TTC549 (cell line): Measurements from ENCODE around the gene OSBPL2.

ENCODE experiments used
- FAIRE-seq: peaks from 2 replicates; lab custom pipeline; 2012; peaks lifted over from hg19 to GRCh38; lab: Jason Lieb, UNC

Gene OSBPL2

GRCh38 chr20:62258499-62259293, 20.4 kb downstream of the OSBPL2 start:
- FAIRE-seq: no peak

DNA sequence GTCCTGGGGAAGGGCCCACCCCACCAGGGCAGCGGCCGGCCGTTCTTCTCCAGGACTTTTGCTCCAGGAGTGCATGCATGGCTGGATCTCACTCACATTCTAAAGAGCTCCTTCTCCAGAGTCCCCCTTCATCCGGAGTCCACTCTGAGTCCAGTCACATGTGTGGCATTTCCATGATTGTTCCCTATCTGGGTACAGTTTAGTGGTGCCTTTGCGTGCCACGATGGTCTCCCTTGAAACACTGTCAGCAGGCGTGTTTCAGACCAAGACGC, 20.9 kb downstream of the OSBPL2 start:
- no peak for FAIRE-seq

GRCh38 chr20:62262064-62262463, 23.7 kb downstream of the OSBPL2 start:
- FAIRE-seq: no peak

GRCh38 chr20:62263396-62263795, 25.1 kb downstream of the OSBPL2 start:
- FAIRE-seq: no peak

GRCh38 chr20:62265365-62265764, 27.0 kb downstream of the OSBPL2 start:
- no peak for FAIRE-seq

DNA sequence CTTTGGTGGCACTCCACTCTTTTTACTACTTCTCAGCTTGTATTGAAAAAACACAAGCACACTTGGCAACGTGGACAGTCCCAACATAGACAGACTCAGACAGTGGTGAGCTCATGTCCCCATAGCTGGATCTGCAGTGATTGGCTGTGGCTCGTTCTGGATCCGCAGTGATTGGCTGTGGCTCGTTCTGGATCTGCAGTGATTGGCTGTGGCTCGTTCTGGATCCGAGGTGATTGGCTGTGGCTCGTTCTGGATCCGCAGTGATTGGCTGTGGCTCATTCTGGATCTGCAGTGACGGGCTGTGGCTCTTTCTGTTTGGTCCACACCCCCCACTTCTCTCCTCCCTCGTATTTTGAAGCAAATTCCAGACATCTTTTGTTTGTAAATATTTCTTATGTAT, 28.0 kb downstream of the OSBPL2 start:
- FAIRE-seq: no peak

DNA sequence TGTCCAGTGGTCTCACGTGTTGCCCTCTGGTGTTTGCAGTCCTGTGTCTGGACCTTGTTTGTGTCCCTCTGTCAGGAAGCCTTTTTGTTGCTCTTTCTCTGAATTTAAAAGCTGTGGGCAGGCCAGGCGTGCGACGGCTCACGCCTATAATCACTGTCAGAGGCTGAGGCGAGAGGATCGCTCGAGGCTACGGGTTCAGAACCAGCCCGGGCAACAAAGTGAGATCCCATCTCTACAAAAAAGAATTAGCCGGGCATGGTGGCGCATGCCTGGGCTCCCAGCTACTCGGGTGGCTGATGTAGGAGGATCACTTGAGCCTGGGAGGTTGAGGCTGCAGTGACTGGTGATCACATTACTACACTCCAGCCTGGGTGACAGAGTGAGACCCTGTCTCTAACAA, 28.5 kb downstream of the OSBPL2 start:
- no peak for FAIRE-seq

GRCh38 chr20:62267543-62267942, 29.2 kb downstream of the OSBPL2 start:
- FAIRE-seq: no peak

DNA sequence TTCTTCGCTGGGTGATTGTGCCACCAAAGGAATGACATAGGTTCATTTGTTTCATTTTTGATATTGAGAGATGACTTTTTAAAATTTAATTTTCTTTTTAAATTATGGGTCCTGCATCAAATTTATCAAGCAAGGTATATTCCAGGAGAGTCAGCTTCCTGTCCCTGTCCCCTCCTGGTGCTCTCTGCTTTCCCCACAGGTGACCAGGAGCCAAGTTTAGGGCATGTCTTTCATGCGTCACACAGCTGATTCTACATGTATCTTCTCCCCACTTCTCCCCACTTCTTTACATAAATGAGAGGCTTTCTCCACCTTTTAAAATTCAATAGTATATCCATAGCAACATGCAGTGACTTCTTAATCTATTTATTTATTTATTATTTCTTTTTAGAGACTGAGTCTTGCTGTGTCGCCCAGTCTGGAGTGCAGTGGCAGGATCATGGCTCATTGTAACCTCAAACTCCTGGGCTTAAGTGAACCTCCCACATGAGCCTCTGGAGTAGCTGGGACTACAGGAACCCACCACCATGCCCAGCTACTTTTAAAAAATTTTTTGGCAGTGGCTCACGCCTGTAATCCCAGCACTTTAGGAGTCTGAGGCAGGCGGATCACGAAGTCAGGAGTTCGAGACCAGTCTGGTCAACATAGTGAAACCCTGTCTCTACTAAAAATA, 30.0 kb downstream of the OSBPL2 start:
- FAIRE-seq: no peak

GRCh38 chr20:62269378-62269777, 31.1 kb downstream of the OSBPL2 start:
- no peak for FAIRE-seq

GRCh38 chr20:62269871-62270270, 31.6 kb downstream of the OSBPL2 start:
- no peak for FAIRE-seq

GRCh38 chr20:62272200-62272599, 33.9 kb downstream of the OSBPL2 start:
- no peak for FAIRE-seq

DNA sequence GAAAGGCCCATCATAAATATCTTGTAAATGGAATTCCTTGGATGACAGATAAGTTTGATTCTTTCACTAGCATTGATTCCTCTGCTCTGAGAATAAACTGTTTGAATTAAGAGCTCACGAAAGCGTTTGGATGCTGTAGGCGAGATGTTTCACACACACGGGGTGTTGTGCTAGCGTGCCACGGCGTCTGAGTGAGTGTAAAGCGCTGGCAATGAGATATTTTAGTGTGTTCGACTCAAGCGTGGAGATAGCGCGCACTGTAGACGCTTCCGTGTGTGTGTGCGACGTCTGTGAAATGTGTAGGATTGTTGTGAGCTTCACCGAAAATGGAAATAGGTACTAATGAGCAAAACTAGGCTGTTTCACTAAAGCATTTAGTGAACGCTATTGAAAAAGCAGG, 35.1 kb downstream of the OSBPL2 start:
- FAIRE-seq: no peak

DNA sequence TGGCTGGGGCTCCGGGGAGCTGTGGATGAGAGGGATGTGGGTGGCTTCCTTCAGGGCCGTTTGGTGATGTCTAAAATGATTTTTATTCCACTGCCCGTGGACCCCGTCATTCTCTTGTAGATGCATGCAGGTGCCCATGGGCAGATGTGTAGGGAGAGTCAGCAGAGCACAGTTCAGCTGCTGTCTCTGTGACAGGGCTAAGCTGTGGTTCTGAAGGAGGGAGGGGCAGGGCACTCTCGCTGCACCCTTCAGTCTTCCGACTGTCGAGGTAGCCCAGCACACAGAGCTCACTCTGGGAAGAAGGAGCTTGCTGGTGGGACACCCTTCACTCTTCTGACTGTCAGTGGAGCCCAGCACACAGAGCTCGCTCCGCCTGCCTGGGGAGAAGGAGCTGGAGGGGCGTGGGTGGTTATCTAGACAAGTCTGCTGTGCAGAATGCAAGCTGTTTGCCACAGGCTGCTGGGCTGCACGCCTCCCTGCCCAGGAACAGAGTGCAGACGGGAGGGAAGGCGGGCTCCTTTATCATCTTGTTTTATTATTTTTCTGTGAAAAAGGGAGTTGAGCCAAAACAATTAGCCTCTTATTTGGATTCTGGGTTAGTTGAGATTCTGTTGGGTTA, 36.1 kb downstream of the OSBPL2 start:
- FAIRE-seq: no peak

GRCh38 chr20:62275219-62275618, 36.9 kb downstream of the OSBPL2 start:
- FAIRE-seq: no peak

DNA sequence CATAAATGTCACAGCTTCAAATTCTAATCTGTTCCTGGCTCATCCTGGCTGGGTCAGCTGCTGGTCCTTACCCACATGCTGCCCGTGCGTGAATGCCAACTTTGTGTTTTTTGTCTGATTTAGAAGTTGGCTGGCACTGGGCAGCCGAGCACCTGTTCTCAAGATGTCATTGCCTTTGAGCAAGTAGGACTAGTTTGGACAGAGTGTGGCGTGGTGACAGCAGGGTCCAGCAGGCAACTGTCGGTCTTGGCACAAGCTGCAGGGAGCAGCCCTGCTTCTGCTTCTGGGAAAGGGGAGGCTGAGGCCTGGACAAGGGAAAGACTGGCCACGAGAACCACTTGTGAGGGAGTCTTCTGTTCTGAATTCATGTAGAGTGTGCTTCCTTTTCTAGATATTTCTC, 38.1 kb downstream of the OSBPL2 start:
- FAIRE-seq: no peak

GRCh38 chr20:62277253-62277652, 38.9 kb downstream of the OSBPL2 start:
- no peak for FAIRE-seq

DNA sequence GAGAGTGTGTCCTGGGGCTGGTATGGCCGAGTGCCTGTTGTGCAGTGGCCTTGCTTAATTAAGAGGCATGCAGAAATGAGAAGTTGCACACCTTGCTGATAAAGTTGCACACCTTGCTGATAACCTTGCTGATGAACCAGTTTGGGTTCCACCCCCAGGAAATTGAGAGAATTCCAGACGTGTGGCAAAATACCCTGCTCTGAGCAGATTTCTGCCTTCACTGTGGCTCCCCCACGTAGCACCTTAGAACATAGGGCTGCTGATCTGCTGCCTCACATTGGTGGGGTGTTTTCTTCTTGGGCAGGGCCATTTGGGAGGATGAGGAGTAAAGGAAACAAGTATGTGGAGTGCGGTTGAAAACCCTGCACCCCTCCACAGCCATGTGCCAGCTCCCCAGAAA, 42.0 kb downstream of the OSBPL2 start:
- FAIRE-seq: no peak

DNA sequence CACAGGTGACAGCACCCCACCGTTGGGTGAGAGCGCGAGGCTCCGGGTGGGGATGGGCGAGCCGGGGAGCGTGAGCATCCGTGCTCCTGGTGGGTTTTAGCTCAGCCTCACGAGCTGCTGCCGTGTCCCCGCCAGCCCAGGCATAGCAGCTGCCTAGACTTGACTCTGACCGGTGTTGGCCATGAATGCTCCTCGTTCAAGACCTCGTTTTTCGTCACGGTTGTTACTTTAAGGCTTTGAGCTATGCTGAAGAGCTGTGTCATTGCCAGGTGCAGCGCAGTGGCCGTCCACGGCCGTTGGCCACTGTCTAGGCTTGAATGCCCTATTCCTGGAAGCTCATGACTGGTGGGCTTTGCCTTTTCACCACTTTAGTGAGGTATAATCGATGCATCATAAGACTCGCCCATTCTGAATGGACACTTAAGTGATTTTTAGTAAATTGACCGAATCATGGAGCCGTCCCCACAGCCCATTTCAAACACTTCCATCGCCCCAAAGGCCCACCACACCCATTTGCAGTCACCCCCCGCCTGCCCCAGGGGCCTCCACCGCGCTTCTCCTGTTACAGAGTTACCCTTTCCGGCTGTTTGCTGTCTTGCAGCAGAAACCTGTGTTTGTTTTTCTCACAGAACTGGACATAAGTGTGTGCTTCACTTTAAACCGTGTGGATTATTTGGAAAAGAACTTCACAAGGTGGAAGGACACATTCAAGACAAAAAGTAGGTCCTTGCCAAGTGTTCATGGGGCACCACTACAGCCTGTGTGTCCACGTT, 43.0 kb downstream of the OSBPL2 start:
- no peak for FAIRE-seq

DNA sequence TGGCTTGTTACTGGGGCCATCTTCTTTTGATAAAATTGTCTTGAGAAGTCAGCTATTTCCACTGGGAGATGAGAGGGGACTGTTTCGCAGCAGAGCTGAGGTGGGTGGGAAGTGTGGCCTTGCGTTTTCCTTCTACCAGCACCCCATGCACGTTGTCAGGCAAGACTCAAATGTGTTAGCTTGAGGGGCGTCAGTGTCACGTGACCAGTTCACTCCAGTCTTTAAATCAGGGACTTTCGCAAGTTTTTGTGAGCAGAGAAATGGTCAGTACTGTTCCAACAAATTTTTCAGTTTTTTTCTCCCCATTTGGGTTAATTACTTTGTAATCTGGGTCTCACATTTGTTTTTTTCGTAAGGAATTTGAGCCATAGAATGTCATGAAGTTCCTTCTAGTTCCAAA, 43.8 kb downstream of the OSBPL2 start:
- no peak for FAIRE-seq

DNA sequence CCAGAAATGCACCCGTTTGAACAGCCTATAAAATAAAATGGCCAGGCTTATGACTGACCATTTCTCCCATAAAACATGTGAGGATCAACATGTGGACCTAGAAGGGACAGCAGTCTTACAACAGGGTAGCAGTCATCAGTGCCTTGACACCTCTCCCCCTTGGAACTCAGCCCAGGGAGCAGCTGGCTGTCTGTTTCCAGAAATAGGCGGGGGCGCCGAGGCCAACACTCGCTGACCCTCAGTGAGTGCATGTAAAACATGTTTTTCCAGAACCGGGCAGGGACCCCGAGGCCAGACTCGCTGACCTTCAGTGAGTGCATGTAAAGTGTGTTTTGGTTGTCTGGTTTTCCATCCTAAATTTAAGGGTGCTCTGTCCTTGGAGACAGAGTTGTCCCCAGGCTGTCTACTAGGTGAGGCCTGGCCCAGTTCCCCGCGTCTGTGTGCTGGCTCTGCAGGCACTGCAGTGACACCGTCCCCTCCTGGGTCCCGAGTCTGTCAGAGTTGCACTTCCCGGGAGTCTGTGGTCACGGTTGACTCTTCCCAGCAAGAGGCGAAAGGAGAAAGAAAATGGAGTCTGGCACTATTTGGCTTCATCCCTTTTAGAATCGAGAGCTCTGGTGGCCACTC, 44.7 kb downstream of the OSBPL2 start:
- no peak for FAIRE-seq

- no peak for FAIRE-seq
Measured at GRCh38 chr20:62284448-62284847, 46.1 kb downstream of the OSBPL2 start.

DNA sequence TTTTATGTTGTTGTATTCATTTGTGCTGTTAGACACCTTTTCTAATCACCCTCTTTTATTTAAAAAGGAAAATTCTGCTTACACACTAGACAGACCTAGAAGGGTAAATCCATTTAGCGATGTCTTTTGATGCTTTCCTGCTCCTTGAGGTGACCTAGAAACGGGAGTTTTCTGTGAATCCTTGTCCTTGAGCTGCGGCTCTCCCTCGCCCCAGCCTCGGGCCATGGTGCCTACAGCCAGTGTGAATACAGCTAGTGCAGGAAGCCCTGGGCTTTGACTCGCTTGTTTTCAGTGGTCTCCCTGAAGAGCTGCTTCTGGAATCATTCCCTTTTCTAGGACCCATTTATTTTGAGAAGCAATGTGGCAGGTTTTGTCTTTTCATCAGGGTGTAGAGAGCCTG, 46.8 kb downstream of the OSBPL2 start:
- FAIRE-seq: no peak
